ENCODE results near the gene FAM222B.

DNA sequence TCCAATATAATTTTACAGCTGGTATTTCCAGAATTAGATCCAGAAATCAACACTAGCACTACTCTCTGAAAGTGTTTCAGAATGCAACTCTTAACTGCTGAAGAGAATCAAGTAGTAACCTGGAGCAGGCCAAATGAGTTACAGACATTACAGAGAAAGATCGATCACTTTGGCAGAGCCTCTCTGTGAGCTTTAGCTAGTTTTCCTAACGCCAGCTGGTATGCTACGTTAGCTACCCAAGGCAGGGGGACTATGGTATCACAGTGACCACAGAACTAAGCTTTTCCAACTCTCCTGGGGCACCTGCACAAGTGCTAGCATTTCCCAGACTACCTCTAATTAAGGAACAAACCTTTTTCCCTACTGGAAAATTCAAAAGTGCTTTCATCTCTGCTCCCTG is 68.4 kb downstream of the FAM222B start:
- TF ChIP-seq FOXA1 (IDR thresholded peaks at IDR 0.05) (no peak), SP1 (IDR thresholded peaks at IDR 0.05) (no peak)

Data from liver (tissue), 2 donors.